CD4-positive, CD25-positive, alpha-beta regulatory T cell (primary cell): Measurements from ENCODE around the gene NUBP1. TPM values are rescaled to one million over a fixed set of nuclear protein-coding genes. Genes with fewer than 3 reads are reported as not detected.

Experiments used
- ATAC-seq, 2 donors: fragments of 150-1000 bp; cut with Tn5 transposase; one replicate each; pipeline ENCODE4 v1.10.0; 2021; ENCODE audit warnings: low read depth in 2 of 2, moderate number of reproducible peaks in 2 of 2, moderate library complexity in 1 of 2
- DNase-seq, 3 donors: peaks; one replicate each; pipeline versions ENCODE4 v3.0.0 to v3.0.0-alpha.2; 2012 to 2022; ENCODE audit warnings: mixed read lengths in 1 of 3
- H3K27ac ChIP-seq: one replicate; pipeline ENCODE4 v1.7.0; 2013; ENCODE audit warnings: mild to moderate bottlenecking, low read length; ENCODE audit not compliant: insufficient read depth, poor library complexity, severe bottlenecking
- H3K27me3 ChIP-seq: one replicate; pipeline ENCODE4 v1.7.0; 2013; ENCODE audit warnings: low read length; ENCODE audit not compliant: control insufficient read depth, insufficient read depth
- H3K36me3 ChIP-seq: one replicate; pipeline ENCODE4 v1.7.0; 2013; ENCODE audit warnings: mild to moderate bottlenecking, low read length, moderate library complexity; ENCODE audit not compliant: control insufficient read depth, insufficient read depth
- H3K4me1 ChIP-seq: 2 replicates; pipeline ENCODE4 v1.7.0; 2013; ENCODE audit warnings: mild to moderate bottlenecking, low read length; ENCODE audit not compliant: insufficient read depth, control insufficient read depth, poor library complexity, severe bottlenecking
- H3K4me3 ChIP-seq: one replicate; pipeline ENCODE4 v1.7.0; 2013; ENCODE audit warnings: low read depth, mild to moderate bottlenecking, low read length, moderate library complexity
- H3K9me3 ChIP-seq, 2 experiments: 1 replicate in 1 of 2; 2 replicates in 1 of 2; pipeline ENCODE4 v1.7.0; 2013; ENCODE audit warnings: low read length in 2 of 2, mild to moderate bottlenecking in 1 of 2, moderate library complexity in 1 of 2; ENCODE audit not compliant: control insufficient read depth in 2 of 2
- H3K27ac Mint-ChIP-seq, 3 donors: one replicate each; pipeline ENCODE4 v1.8.0; 2020 to 2022; ENCODE audit warnings: mild to moderate bottlenecking in 3 of 3, mixed read lengths in 3 of 3, moderate library complexity in 2 of 3
- H3K27me3 Mint-ChIP-seq: one replicate; pipeline ENCODE4 v1.8.0; 2022; ENCODE audit warnings: mild to moderate bottlenecking, mixed read lengths
- H3K36me3 Mint-ChIP-seq: one replicate; pipeline ENCODE4 v1.8.0; 2020; ENCODE audit warnings: mixed read lengths
- H3K4me1 Mint-ChIP-seq, 4 donors: one replicate each; pipeline ENCODE4 v1.8.0; 2020 to 2022; ENCODE audit warnings: mixed read lengths in 4 of 4, mild to moderate bottlenecking in 1 of 4
- H3K4me3 Mint-ChIP-seq, 4 donors: one replicate each; pipeline ENCODE4 v1.8.0; 2020 to 2022; ENCODE audit warnings: mild to moderate bottlenecking in 4 of 4, mixed read lengths in 4 of 4, moderate library complexity in 3 of 4
- H3K9me3 Mint-ChIP-seq, 7 donors: one replicate each; pipeline ENCODE4 v1.8.0; 2020 to 2022; ENCODE audit warnings: mixed read lengths in 7 of 7, mild to moderate bottlenecking in 3 of 7, moderate library complexity in 2 of 7
- polyA plus RNA-seq, 4 donors: library from polyadenylated mRNA; unstranded; fragments of 300-500 nt; fragmentation: Illumina TruSeq; gene quantifications; one replicate each; pipeline ENCODE4 v1.2.3, GENCODE V29; 2021
- total RNA-seq: library from RNA; stranded (reverse); gene quantifications from one replicate; pipeline ENCODE4 v1.2.3, GENCODE V29; 2022

The NUBP1 gene
- total and polyA plus RNA-seq, 5 donors from 2014 or later = 23.2 to 44.4 (median 42.1) TPM

- Mint-ChIP-seq H3K4me1 (peaks cover 4 to 16% (median 8%) of the 10 kb centered on the region in 4 donors), H3K27me3 (peaks cover 5% of the 10 kb centered on the region), H3K4me3 (no peak overlapping the region), H3K9me3 (no peaks in the 10 kb centered on the region), H3K27ac (no peak overlapping the region), H3K36me3 (no peaks in the 10 kb centered on the region)
- Histone ChIP-seq H3K9me3 (no peaks in the 10 kb centered on the region), H3K27ac (no peak overlapping the region), H3K27me3 (no peaks in the 10 kb centered on the region), H3K4me3 (no peak overlapping the region), H3K36me3 (no peaks in the 10 kb centered on the region), H3K4me1 (no peaks in the 10 kb centered on the region)
- ATAC-seq (no peak), DNase-seq (no peak)
Measured at GRCh38 chr16:10808850-10809249, 65.2 kb downstream of the NUBP1 start.

DNA sequence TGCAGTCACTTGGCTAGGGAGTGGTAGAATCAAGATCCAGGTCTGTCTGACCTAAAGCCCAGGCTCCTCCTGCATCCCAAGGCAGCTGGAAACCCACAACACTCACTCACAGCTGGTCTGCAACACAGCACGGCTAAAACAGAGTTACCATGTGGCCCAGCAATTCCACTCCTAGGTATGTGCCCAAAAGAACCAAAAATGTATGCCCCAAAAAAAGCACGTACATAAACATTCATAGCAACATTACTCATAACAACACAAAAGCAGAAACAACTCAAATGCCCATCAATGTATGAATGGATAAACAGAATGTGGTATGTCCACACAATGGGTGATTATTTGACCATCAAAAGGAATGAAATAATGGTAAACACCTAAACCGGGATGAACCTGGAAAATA, 66.1 kb downstream of the NUBP1 start:
- Histone ChIP-seq H3K4me1 (no peaks in the 10 kb centered on the region), H3K4me3 (no peak overlapping the region), H3K36me3 (no peaks in the 10 kb centered on the region), H3K27me3 (no peaks in the 10 kb centered on the region), H3K27ac (no peak overlapping the region), H3K9me3 (no peaks in the 10 kb centered on the region)
- ATAC-seq (no peak), DNase-seq (no peak)
- H3K27me3 Mint-ChIP-seq = peaks cover 5% of the 10 kb centered on the region
- no peak overlapping the region for H3K4me3 Mint-ChIP-seq
- no peaks in the 10 kb centered on the region for H3K9me3 Mint-ChIP-seq
- H3K36me3 Mint-ChIP-seq = no peaks in the 10 kb centered on the region
- H3K4me1 Mint-ChIP-seq = peaks cover 4 to 20% (median 8%) of the 10 kb centered on the region in 4 donors
- no peak overlapping the region for H3K27ac Mint-ChIP-seq

GRCh38 chr16:10812312-10813098, 68.9 kb downstream of the NUBP1 start:
- Histone ChIP-seq H3K36me3 (no peaks in the 10 kb centered on the region), H3K9me3 (no peaks in the 10 kb centered on the region), H3K4me1 (no peaks in the 10 kb centered on the region), H3K4me3 (peak overlapping the region; percentile 48), H3K27me3 (no peaks in the 10 kb centered on the region), H3K27ac (no peak overlapping the region)
- Mint-ChIP-seq H3K4me3 (peak overlapping the region in 2 of 4 donors; percentile 13 to 44), H3K27ac (peak overlapping the region in 1 of 3 donors; percentile 39), H3K36me3 (no peaks in the 10 kb centered on the region), H3K4me1 (peaks cover 4 to 20% (median 8%) of the 10 kb centered on the region in 4 donors), H3K9me3 (no peaks in the 10 kb centered on the region), H3K27me3 (no peaks in the 10 kb centered on the region)
- DNase-seq = peak in 1 of 3 donors; percentile 47
- ATAC-seq = no peak

GRCh38 chr16:10813099-10813455, 69.4 kb downstream of the NUBP1 start:
- Mint-ChIP-seq H3K9me3 (no peaks in the 10 kb centered on the region), H3K27me3 (no peaks in the 10 kb centered on the region), H3K4me3 (peak overlapping the region in 1 of 4 donors; percentile 44), H3K4me1 (peaks cover 4 to 20% (median 8%) of the 10 kb centered on the region in 4 donors), H3K27ac (peak overlapping the region in 1 of 3 donors; percentile 39), H3K36me3 (no peaks in the 10 kb centered on the region)
- Histone ChIP-seq H3K4me1 (no peaks in the 10 kb centered on the region), H3K36me3 (no peaks in the 10 kb centered on the region), H3K27me3 (no peaks in the 10 kb centered on the region), H3K27ac (no peak overlapping the region), H3K4me3 (no peak overlapping the region), H3K9me3 (no peaks in the 10 kb centered on the region)
- DNase-seq (no peak), ATAC-seq (no peak)

- ATAC-seq = no peak
- H3K27me3 Mint-ChIP-seq = no peaks in the 10 kb centered on the region
- H3K4me1 ChIP-seq = no peaks in the 10 kb centered on the region
- H3K36me3 Mint-ChIP-seq = no peaks in the 10 kb centered on the region
- no peak overlapping the region for H3K4me3 Mint-ChIP-seq
- no peak for DNase-seq
- no peaks in the 10 kb centered on the region for H3K36me3 ChIP-seq
- no peaks in the 10 kb centered on the region for H3K27me3 ChIP-seq
- H3K9me3 ChIP-seq = no peaks in the 10 kb centered on the region
- no peak overlapping the region for H3K4me3 ChIP-seq
- H3K9me3 Mint-ChIP-seq = no peaks in the 10 kb centered on the region
- H3K4me1 Mint-ChIP-seq = peaks cover 1 to 10% (median 2%) of the 10 kb centered on the region in 4 donors
- H3K27ac Mint-ChIP-seq = no peak overlapping the region
- no peak overlapping the region for H3K27ac ChIP-seq
Measured at GRCh38 chr16:10817514-10817913, 73.9 kb downstream of the NUBP1 start.

DNA sequence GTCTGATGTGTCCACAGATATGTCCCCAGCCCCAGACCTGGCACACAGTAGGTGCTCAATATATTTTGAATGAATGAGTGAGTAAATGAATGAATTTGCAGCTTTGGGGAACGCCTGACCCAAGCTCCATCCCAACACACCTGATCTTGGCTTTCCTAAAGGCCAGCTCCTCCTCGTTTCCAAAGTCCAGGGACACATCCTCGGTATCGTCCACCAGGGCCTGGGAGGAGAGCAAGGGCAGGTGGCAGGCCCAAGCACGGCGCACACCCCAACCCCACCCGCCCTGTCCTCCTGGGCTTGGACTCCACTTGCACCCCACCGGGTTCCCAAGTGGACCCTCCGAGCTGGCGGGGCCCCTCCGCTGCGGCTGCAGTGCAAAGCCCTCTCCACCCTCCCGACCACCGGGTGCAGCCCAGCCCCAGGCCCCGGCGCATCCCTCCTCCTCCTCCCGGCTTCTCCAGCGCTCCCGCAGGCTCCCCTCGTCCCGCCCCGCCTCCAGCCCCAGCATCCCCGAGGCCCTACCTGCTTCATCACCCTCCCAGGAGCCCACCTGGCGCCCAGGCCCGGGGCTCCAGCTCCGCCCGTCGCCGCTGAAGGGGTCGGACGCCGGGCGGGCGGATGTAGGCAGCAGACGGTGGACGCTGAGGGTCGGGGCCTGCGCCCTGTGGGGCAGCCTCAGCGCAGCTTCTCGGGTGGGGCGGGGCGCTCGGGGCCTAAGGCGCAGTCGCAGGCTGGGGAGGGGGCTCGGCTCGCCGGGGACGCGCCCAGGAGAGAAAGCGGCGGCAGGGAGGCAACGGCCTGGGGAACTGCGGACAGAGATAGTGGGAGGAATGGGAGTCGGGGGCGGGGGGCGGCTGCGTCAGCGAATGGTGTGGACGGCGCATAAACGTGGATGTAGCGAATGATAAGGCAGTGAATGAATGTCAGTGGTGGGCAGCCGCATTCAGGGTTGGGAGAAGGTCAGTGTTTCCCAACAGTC, 74.6 kb downstream of the NUBP1 start, which contains the start of gene TVP23A:
Gene TVP23A, minus strand, starts transcription at position 832 of the 979 bp plus-strand sequence. Its CDS starts 301 bp downstream, at position 531.
- no peak for DNase-seq
- Mint-ChIP-seq H3K4me1 (peaks cover 0 to 4% (median 0%) of the 10 kb centered on the region in 4 donors), H3K27ac (no peak within 1 kb of the TSS)

More for the DNA sequence above, 74.6 kb downstream of the NUBP1 start, which contains the start of gene TVP23A:
- H3K36me3 ChIP-seq = no peaks in the 10 kb centered on the region
- H3K4me3 Mint-ChIP-seq = no peak within 1 kb of the TSS
- H3K27me3 ChIP-seq = no peaks in the 10 kb centered on the region
- H3K9me3 ChIP-seq = no peaks in the 10 kb centered on the region
- no peaks in the 10 kb centered on the region for H3K4me1 ChIP-seq
- no peak within 1 kb of the TSS for H3K4me3 ChIP-seq
- no peaks in the 10 kb centered on the region for H3K27me3 Mint-ChIP-seq
- no peaks in the 10 kb centered on the region for H3K9me3 Mint-ChIP-seq
- H3K36me3 Mint-ChIP-seq = no peaks in the 10 kb centered on the region
- no peak within 1 kb of the TSS for H3K27ac ChIP-seq
- ATAC-seq = no peak
